ENCODE data around the gene NAB2.

GRCh38 chr12:57069523-57069922 lies 19.4 kb upstream of the NAB2 start:
- TF ChIP-seq POLR2A (IDR thresholded peaks at IDR 0.05; ENCODE audit: extremely low read depth, insufficient read length), result no peak
- TF ChIP-seq, protein P1, sequence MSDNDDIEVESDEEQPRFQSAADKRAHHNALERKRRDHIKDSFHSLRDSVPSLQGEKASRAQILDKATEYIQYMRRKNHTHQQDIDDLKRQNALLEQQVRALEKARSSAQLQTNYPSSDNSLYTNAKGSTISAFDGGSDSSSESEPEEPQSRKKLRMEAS (IDR thresholded peaks at IDR 0.05; ENCODE audit: low read depth, low read length), result peak; percentile 69
- TF ChIP-seq, protein P2, sequence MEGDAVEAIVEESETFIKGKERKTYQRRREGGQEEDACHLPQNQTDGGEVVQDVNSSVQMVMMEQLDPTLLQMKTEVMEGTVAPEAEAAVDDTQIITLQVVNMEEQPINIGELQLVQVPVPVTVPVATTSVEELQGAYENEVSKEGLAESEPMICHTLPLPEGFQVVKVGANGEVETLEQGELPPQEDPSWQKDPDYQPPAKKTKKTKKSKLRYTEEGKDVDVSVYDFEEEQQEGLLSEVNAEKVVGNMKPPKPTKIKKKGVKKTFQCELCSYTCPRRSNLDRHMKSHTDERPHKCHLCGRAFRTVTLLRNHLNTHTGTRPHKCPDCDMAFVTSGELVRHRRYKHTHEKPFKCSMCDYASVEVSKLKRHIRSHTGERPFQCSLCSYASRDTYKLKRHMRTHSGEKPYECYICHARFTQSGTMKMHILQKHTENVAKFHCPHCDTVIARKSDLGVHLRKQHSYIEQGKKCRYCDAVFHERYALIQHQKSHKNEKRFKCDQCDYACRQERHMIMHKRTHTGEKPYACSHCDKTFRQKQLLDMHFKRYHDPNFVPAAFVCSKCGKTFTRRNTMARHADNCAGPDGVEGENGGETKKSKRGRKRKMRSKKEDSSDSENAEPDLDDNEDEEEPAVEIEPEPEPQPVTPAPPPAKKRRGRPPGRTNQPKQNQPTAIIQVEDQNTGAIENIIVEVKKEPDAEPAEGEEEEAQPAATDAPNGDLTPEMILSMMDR (IDR thresholded peaks at IDR 0.05; ENCODE audit: low read depth, low read length), result peak; percentile 92
